Neuronal stem cell (in vitro differentiated cells): ENCODE results near the gene HOXC12.

Experiments
- DNase-seq: peaks from one replicate; pipeline ENCODE4 v3.0.0-alpha.2; 2013; ENCODE audit warnings: low spot score
- H2AFZ ChIP-seq: one replicate; pipeline ENCODE4 v1.6.1; 2013; ENCODE audit warnings: mild to moderate bottlenecking, low read length, inconsistent platforms
- H2AK5ac ChIP-seq: 2 replicates; pipeline ENCODE4 v1.6.1; 2013; ENCODE audit warnings: low read depth, mild to moderate bottlenecking, inconsistent platforms, low read length, moderate library complexity, mixed read lengths
- H2BK120ac ChIP-seq: 2 replicates; pipeline ENCODE4 v1.6.1; 2013; ENCODE audit warnings: low read depth, mild to moderate bottlenecking, inconsistent platforms, low read length, moderate library complexity, mixed read lengths
- H2BK12ac ChIP-seq: one replicate; pipeline ENCODE4 v1.6.1; 2013; ENCODE audit warnings: low read length, inconsistent platforms
- H2BK15ac ChIP-seq: 2 replicates; pipeline ENCODE4 v1.6.1; 2013; ENCODE audit warnings: mild to moderate bottlenecking, low read length, inconsistent platforms, mixed read lengths
- H2BK5ac ChIP-seq: one replicate; pipeline ENCODE4 v1.6.1; 2013; ENCODE audit warnings: inconsistent platforms, mild to moderate bottlenecking, low read length, moderate library complexity
- H3K14ac ChIP-seq: one replicate; pipeline ENCODE4 v1.6.1; 2013; ENCODE audit warnings: low read length, inconsistent platforms
- H3K18ac ChIP-seq: 2 replicates; pipeline ENCODE4 v1.6.1; 2013; ENCODE audit warnings: low read length, inconsistent platforms
- H3K23ac ChIP-seq: 2 replicates; pipeline ENCODE4 v1.6.1; 2013; ENCODE audit warnings: low read depth, mild to moderate bottlenecking, mixed read lengths, low read length, inconsistent platforms; ENCODE audit not compliant: poor library complexity
- H3K27ac ChIP-seq: replicated peaks from 3 replicates; pipeline ENCODE4 v1.5.1; 2013; ENCODE audit warnings: low read length, inconsistent platforms
- H3K27me3 ChIP-seq, 3 experiments: 2 replicates each; pipeline ENCODE4 v1.6.1; 2013; ENCODE audit warnings: low read length in 3 of 3, mild to moderate bottlenecking in 2 of 3, inconsistent platforms in 1 of 3, low read depth in 1 of 3, mixed read lengths in 1 of 3, moderate library complexity in 1 of 3; ENCODE audit not compliant: control insufficient read depth in 3 of 3, insufficient read depth in 3 of 3
- H3K36me3 ChIP-seq, 2 donors: replicated peaks in 1 of 2; 2 replicates each; pipeline ENCODE4 v1.6.1; 2013; ENCODE audit warnings: low read length in 2 of 2; ENCODE audit not compliant: control insufficient read depth in 2 of 2, insufficient read depth in 2 of 2
- H3K4ac ChIP-seq: 2 replicates; pipeline ENCODE4 v1.6.1; 2013; ENCODE audit warnings: inconsistent platforms, mild to moderate bottlenecking, low read length, moderate library complexity
- H3K4me1 ChIP-seq, 2 donors: 1 replicate in 1 of 2; 2 replicates in 1 of 2; pipeline ENCODE4 v1.6.1; 2013; ENCODE audit warnings: low read length in 2 of 2, low read depth in 1 of 2; ENCODE audit not compliant: control insufficient read depth in 2 of 2, insufficient read depth in 1 of 2
- H3K4me2 ChIP-seq: one replicate; pipeline ENCODE4 v1.6.1; 2013; ENCODE audit warnings: mild to moderate bottlenecking, low read length, inconsistent platforms; ENCODE audit not compliant: insufficient read depth, poor library complexity, severe bottlenecking
- H3K4me3 ChIP-seq, 2 donors: 2 replicates each; pipeline ENCODE4 v1.5.1; 2013; ENCODE audit warnings: low read length in 2 of 2, mild to moderate bottlenecking in 2 of 2, inconsistent platforms in 1 of 2, moderate library complexity in 1 of 2
- H3K79me1 ChIP-seq: one replicate; pipeline ENCODE4 v1.6.1; 2013; ENCODE audit warnings: low read depth, mild to moderate bottlenecking, inconsistent platforms, low read length, moderate library complexity
- H3K9ac ChIP-seq: one replicate; pipeline ENCODE4 v1.6.1; 2013; ENCODE audit warnings: mild to moderate bottlenecking, low read depth, low read length, inconsistent platforms; ENCODE audit not compliant: poor library complexity
- H3K9me3 ChIP-seq, 2 donors: replicated peaks in 1 of 2; 2 replicates each; pipeline versions ENCODE3 to v1.6.1; 2013; ENCODE audit warnings: low read length in 2 of 2, mild to moderate bottlenecking in 2 of 2, inconsistent platforms in 1 of 2, low read depth in 1 of 2, mixed read lengths in 1 of 2, moderate library complexity in 1 of 2; ENCODE audit not compliant: control insufficient read depth in 2 of 2, insufficient read depth in 1 of 2
- H4K8ac ChIP-seq: one replicate; pipeline ENCODE4 v1.6.1; 2013; ENCODE audit warnings: low read depth, mild to moderate bottlenecking, inconsistent platforms, low read length, moderate library complexity
- H4K91ac ChIP-seq: one replicate; pipeline ENCODE4 v1.6.1; 2013; ENCODE audit warnings: low read length, low read depth, mild to moderate bottlenecking, inconsistent platforms; ENCODE audit not compliant: poor library complexity
- WGBS, 2 donors: extraction: QIAGEN DNeasy Blood & Tissue Kit; methylation state at CpG; one replicate each; pipeline ENCODE4 v1.1.7; 2013; ENCODE audit warnings: missing lambda C conversion rate in 2 of 2, mixed read lengths in 1 of 2; ENCODE audit not compliant: insufficient read length in 2 of 2, insufficient replicate concordance in 1 of 2; ENCODE audit errors: extremely low coverage in 2 of 2; 5-methylcytosine and 5-hydroxymethylcytosine counted together

The HOXC12 gene

DNA sequence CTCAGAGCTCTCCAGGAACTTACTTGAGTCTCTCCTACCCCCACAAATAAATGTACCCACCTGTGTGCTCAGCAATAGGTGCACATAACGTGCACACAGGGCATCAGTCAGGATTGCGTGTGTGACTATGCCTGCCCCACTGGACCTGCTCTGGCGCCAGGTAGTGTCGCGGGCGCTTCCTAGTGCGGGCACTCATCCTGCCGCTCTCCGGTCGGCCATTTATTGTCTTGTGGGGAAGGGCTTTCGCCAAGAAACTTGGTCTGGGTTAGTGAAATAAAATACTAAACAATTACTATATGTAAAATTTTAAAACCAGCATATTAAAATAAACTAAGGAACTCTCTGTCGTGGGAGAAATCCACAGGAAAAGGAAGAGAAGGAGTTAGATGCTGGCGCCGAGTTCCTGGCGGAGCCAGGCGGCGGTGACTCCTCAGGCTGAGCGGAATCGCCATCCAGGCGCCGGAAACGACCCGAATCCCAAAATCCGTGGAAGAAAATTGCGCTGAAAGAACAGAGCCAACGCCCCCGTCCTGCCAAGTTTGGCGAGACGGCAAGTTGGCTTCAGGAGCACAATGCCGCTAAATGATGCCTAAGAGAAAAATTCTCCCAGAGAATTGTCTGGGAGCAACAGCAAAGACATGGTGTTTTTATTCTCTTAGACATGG is 24.0 kb upstream of the HOXC12 start:
- Histone ChIP-seq H2BK5ac (no peak overlapping the region), H3K4me1 (no peaks in the 10 kb centered on the region), H4K8ac (no peak overlapping the region), H3K23ac (no peak overlapping the region), H3K4ac (no peak overlapping the region), H2BK12ac (no peak overlapping the region), H3K79me1 (no peaks in the 10 kb centered on the region), H3K4me2 (no peak overlapping the region), H3K14ac (no peak overlapping the region), H3K27me3 (peaks cover 52 to 100% (median 97%) of the 10 kb centered on the region in 3 experiments), H3K27ac (no peak overlapping the region), H3K18ac (no peak overlapping the region), H3K9me3 (peaks cover 0 to 7% of the 10 kb centered on the region in 2 donors), H3K9ac (no peak overlapping the region), H4K91ac (no peak overlapping the region), H3K4me3 (no peak overlapping the region), H2BK15ac (no peak overlapping the region), H3K36me3 (no peaks in the 10 kb centered on the region), H2AK5ac (no peak overlapping the region), H2AFZ (no peak overlapping the region), H2BK120ac (no peak overlapping the region)
- no CpG with 5 or more reads among the region's 30 CpGs for WGBS, 2 donors
- no peak for DNase-seq

DNA sequence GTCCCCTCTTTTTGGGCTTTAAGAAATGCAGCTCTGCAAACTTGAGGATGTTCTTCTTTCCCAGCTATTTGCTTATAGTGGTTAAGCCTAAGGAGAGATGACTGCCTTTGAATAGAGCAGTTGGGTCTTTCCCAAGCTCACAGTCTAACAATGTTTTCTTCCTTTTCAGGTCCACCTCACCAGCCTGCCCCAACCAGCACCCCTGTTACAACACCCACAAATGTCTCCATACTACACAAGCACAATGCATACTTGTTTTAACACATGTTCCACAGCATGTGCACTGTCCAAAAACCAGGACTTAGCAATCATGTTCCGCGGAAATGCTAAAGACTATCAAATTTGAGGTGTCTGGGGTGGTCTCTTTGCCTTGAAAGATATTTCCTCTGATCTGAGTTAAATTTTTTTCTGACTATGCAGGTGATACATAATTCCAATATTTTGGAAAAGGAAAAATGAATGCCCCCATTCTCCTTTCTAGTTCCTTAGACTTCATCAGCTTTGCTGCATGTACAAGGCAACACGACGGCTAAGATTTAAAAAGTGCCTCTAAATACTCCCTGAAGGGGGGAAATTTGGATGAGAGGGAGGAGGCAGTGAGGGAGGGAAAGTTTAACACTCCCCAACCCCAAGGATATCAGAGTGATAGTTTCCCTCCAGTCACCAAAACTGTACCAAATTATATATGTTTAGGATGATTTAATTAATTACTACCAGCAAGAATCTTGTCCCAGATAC is 22.7 kb upstream of the HOXC12 start:
- H3K23ac ChIP-seq = no peak overlapping the region

DNA sequence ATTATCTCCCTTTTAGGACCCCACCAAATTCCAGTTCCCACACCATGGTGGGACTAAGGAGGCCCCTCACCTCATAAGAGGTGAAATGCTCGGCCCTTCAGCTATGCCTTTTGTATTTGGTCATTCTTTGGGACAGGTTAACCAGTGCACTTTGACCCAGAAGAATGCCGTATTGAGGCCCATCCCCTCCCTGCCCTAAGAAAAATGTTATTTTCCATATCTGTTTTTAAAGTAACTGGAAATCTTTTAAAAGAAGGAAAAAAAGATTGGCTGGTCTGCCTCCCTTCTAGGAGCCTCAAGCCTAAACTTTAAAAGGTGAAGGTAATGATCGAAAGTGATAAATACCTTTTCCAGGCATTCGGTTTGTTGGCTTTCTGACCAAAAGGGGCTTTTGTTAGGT is 21.8 kb upstream of the HOXC12 start:
- no peaks in the 10 kb centered on the region for H3K79me1 ChIP-seq
- no peak overlapping the region for H3K4me2 ChIP-seq
- no peaks in the 10 kb centered on the region for H3K36me3 ChIP-seq
- H3K27ac ChIP-seq = no peak overlapping the region
- H3K4me1 ChIP-seq = no peaks in the 10 kb centered on the region
- H3K4me3 ChIP-seq = no peak overlapping the region
- H2AFZ ChIP-seq = no peak overlapping the region
- H3K9ac ChIP-seq = no peak overlapping the region
- no peak overlapping the region for H2BK12ac ChIP-seq
- H2BK120ac ChIP-seq = no peak overlapping the region
- H3K23ac ChIP-seq = no peak overlapping the region
- DNase-seq = no peak
- no peak overlapping the region for H4K91ac ChIP-seq
- H2AK5ac ChIP-seq = no peak overlapping the region
- no peak overlapping the region for H3K18ac ChIP-seq
- peaks cover 0 to 10% of the 10 kb centered on the region in 2 donors for H3K9me3 ChIP-seq
- no peak overlapping the region for H3K4ac ChIP-seq
- WGBS, 2 donors = no CpG with 5 or more reads among the region's 4 CpGs
- peaks cover 64 to 100% (median 97%) of the 10 kb centered on the region in 3 experiments for H3K27me3 ChIP-seq
- H2BK15ac ChIP-seq = no peak overlapping the region
- H4K8ac ChIP-seq = no peak overlapping the region
- no peak overlapping the region for H3K14ac ChIP-seq
- no peak overlapping the region for H2BK5ac ChIP-seq

More for the DNA sequence above, 22.7 kb upstream of the HOXC12 start:
- H3K27me3 ChIP-seq = peaks cover 59 to 100% (median 97%) of the 10 kb centered on the region in 3 experiments
- whole genome bisulfite sequencing, 2 donors = no CpG with 5 or more reads among the region's 4 CpGs
- H3K14ac ChIP-seq = no peak overlapping the region
- no peak overlapping the region for H2BK120ac ChIP-seq
- no peak overlapping the region for H3K4ac ChIP-seq
- H3K79me1 ChIP-seq = no peaks in the 10 kb centered on the region
- H2BK15ac ChIP-seq = no peak overlapping the region
- no peak overlapping the region for H2BK12ac ChIP-seq
- H4K91ac ChIP-seq = no peak overlapping the region
- no peaks in the 10 kb centered on the region for H3K4me1 ChIP-seq
- H2AK5ac ChIP-seq = no peak overlapping the region
- no peak overlapping the region for H2BK5ac ChIP-seq
- H3K4me3 ChIP-seq = no peak overlapping the region
- no peak overlapping the region for H3K27ac ChIP-seq
- H4K8ac ChIP-seq = no peak overlapping the region
- no peak overlapping the region for H3K4me2 ChIP-seq
- no peak overlapping the region for H2AFZ ChIP-seq
- no peaks in the 10 kb centered on the region for H3K36me3 ChIP-seq
- H3K18ac ChIP-seq = no peak overlapping the region
- H3K9me3 ChIP-seq = peaks cover 0 to 7% of the 10 kb centered on the region in 2 donors
- no peak for DNase-seq
- H3K9ac ChIP-seq = no peak overlapping the region
